GM18873 (cell line): Measurements from ENCODE around the gene BARX1.
"Not testable (repeated sequence)": the region's sequence is repeated elsewhere in the genome, so short reads cannot be mapped to it uniquely, and the experiment has no call there.

Source experiments
- ATAC-seq: cut with Tn5 transposase; IDR thresholded peaks from one replicate; pipeline ENCODE4 v1.9.1; 2021; ENCODE audit warnings: mild to moderate bottlenecking, moderate library complexity, moderate number of reproducible peaks; ENCODE audit not compliant: unreplicated experiment, low FRiP score

The BARX1 gene

DNA sequence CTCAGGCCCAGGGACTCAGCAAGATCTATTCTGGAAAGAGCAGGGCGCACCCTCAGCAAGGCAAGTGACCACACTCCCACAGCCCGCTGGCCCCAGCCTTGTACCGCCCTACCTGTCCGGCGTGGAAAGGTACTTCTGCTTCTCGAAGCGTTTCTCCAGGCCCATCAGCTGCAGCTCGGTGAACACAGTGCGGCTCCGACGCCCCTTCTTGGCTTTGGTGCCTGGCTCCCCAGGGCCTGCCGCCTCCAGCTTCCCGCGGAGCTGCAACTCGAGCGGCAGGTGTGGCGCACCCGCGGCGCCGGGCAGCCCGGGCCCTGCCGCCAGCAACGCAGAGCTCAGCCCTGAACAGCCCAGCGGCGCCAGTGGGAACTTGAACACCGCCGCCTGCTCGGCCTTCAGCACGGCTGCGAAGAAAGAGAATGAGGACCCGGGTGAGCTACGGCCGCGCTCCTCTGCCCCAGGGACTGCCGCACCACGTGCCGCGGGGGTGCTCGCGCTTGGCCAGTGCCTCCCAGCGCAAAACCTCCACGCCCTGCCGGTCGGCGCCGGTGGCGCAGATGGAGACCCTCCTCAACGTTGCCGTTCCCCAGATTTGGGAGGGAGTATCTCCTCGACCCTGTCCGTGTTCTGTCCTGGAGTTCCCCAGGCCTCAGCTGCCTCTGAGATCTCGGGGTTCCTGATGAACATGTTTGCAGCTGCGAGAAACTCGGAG is 2.2 kb downstream of the BARX1 start:
- no peak for ATAC-seq

DNA sequence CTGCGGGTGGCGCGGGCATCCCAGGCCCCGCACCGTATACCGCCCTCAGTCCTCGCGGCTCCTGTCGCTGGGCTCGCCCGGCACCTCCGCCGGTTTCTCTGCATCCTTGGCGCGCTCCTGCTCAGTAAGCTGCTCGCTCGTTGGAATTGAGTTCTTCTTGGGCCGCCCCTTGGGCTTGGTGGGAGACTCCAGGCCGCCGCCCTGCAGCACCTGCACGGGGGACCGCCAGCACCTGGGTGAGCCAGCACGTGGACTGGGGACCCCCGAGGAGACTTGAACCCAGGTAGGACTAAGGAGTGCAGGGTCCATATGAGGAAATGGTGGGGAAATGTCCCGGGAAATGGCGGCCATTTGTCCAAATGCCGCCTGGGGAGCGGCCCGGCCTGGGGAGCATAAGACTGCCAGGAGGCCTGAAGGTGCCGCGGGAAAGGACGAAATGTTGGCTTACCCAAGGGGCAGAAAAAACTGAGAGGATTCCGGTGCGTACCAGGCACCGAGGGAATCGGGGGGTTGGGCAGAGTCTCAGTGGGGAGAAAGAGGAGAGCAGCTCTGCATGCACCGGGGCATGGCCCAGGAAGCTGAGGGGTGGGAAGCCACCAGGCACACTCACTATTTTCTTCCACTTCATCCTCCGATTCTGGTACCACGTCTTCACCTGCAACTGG is 2.9 kb downstream of the BARX1 start:
- ATAC-seq = no peak

DNA sequence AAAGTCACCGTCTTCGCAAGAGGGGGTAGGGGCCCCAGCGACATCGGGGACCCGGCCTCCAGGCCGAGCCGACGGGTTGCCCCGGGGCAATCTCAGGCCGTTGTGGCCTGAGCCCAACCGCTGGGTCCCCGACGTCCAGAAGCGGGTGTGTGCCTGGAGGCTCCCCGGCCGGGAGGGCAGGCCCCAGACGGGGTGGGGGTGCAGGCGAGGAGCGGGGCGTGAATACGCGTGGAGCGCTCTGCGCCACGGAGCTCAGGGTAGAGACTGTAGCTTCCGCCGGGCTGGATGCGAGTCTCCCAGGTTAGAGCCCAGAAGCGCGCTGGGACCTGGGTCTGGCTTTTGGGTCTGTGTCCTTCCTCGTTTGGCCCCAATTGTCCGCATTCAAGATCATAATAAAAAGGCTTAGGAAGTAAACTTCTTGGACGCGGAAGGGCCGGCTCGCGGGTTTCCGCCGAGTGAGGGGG is 3.5 kb downstream of the BARX1 start:
- no peak for ATAC-seq

DNA sequence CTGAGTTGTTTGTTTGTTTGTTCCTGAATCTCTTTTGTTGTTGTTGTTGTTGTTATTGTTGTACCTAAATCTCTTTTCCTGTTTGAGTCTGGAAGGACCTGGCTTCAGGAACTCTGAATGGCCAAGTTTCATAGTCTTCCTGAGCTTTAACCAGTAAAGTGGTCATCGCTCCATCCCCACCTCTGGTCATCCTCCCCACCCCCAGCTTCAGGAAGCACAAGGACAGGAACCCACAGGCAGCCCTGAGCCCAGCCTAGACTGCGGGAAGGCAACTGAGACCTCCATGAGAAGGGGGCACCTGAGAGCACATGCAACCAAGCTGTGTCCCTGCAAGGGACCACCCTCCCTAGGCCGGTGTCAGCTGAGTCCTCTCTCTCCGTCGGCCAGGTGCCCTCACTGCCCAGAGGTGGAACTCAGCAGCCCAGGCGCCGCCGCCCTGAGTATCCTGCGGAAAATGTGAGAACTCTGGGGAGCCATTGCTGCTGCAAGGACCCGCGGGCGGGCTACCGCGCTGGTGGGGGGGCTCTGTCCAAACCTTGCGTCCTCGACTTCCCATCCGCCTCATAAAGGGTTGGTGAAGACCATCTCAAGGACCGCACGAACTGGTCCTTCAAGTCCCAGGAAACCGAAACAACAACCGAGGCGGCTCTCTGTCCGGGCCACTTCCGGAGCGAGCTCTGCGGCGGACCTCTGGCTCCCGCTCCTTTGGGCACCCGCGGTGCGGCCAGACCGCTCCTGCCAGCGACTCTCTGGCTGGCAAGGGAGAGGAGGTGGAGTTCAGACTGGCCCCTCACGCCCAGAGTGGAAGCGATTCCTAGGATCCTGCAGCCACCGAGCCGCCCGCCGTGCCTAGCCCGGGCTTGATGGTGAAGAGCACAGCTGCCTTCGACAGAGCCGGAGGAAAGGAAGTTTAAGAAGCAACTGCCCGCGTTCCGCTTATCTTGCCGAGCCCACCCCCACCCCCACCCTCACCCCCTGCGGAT is 4.2 kb downstream of the BARX1 start:
- no peak for ATAC-seq

DNA sequence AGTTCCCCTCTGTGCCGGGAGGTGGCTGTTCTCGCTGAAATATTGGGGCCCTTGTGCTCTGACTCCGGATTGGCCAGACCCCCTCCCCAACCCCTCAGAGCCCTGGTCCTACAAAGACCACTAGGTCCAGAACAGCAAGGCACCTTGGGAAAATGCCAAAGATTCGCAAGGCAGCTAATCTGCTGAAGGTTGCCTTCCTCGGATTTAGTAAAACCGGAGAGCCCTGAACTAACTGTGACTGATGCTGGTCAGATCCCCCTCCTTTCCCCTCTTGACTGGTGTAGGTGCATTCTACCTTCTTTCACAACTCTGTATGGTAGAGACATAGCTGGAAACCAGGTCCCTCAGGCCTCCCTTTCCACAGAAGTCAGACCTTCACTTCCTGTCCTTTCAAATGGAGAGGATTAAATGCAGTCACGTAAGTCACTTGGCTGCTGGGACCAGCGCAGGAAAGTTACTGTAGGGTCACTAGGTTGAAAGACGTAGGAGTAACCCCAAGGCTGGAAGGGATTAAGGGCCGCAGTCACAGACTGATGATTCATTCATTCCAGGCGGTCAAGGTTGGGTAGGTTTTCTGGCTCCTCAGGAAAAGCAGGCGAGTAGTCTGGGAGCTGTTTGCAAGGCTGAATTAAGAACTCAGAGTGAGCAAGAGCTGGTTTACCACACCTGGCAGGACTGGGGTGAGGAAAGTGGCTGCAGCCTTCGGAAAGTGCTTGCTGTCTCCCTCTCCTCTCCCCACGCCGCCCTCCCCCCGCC is 5.3 kb downstream of the BARX1 start:
- ATAC-seq = no peak

DNA sequence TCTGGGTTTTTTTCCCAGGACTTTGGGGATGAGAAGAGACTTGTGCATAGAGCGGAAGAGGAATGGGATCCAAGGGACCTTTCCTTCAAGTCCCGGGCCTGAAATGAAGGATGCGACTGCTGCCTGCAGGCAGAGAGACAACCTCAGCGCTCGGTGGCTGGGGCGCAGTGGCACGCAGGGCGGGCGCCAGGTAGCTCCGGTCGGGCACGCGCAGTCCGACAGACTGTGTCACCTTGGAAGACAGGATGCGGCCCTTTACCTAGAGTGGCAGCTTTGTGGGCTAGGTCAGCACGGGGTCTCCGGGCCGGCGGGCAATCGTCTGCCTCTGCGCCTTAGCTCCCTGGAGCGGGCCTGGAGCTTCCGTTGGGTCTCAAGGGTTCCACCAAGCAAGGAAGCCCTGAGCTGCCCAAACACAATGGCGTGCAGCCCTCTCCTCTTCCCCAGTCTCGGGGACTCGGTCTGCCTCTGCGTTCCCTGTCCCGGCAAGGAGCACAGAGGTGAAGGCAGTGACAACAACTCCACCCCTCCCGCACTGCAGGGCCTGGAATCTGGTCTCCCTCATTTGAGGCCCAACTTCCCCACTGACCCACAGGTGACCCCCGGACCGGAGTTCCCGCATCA is 6.0 kb downstream of the BARX1 start:
- ATAC-seq = no peak

DNA sequence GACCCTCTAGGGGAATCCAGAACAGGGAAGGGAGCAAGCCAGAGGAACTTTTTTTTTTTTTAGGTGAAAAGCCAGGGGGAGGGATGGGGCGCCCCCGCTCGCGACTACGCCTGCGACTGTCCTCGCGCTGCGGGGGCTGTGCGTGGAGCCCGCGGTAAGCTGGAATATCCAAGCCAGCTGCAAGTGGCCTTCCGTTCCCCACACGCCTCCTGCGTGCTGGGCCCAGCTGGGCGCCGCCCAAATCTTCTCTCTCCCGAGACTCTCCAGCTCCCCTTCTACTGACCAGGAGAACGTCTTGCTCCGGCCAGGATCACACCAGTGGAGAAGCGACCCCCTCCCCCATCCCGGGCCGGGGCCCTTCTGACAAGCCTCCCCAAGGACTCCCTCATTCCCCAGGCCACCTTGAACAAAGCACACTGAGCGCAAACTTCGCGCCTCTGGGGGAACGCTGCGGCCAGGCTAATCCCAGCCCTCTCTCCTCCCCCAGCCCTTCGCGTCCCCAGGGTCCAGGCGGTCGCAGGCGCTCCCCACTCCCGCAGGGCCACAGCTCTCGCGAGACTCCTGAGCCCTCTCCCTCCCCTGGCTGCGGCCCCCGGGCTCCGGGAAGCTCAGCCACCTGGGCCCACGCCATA is 6.6 kb downstream of the BARX1 start:
- ATAC-seq = no peak

DNA sequence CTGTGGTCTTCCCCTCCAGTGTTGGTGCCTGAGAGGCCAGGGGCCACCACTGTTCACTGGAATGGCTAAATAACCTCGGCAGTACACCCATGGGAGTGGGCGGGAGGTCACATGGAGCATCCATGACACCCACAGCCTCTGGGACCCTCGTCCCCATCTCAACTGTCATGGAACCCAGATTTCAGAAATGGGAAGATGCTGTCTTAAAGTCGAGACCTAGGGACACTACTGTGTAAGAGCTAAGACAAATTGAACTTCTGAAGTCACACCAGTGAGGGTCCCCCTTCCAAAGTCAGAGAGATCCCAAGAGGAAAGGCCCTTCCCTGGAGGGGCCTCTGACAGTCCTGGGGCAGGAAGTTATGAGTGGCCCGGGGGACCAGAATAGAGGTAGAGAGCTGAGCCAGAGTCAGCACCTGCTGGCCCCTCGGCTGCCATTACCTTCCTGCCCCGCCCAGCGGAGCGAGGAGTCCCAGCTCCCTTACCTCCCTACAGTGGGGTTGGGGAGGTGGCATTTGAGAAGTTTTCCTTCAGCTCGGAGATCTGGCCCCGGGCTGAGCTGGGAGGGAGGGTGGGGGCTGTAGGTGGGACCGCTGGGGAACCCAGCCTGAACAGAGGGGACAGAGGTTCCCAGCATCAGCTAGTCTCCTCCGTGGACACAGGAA is 7.6 kb downstream of the BARX1 start:
- no peak for ATAC-seq

DNA sequence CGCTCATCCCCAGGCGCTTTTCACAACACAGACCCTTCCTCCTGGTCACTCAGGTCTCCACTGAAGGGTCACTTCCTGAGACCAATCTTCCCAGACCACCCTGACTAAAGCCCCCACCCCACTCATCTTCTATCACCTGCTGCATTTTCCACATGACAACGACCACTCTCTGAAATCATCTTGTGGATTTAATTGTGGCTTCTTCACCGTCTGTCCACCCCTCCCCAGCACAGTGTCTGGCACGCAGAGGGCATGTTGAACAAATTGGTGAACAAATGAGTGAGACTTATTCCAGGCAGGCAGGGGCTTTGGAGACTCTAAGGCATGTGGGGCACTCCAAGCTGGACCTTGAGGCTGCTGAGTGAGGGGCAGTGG is 8.8 kb downstream of the BARX1 start:
- no peak for ATAC-seq

DNA sequence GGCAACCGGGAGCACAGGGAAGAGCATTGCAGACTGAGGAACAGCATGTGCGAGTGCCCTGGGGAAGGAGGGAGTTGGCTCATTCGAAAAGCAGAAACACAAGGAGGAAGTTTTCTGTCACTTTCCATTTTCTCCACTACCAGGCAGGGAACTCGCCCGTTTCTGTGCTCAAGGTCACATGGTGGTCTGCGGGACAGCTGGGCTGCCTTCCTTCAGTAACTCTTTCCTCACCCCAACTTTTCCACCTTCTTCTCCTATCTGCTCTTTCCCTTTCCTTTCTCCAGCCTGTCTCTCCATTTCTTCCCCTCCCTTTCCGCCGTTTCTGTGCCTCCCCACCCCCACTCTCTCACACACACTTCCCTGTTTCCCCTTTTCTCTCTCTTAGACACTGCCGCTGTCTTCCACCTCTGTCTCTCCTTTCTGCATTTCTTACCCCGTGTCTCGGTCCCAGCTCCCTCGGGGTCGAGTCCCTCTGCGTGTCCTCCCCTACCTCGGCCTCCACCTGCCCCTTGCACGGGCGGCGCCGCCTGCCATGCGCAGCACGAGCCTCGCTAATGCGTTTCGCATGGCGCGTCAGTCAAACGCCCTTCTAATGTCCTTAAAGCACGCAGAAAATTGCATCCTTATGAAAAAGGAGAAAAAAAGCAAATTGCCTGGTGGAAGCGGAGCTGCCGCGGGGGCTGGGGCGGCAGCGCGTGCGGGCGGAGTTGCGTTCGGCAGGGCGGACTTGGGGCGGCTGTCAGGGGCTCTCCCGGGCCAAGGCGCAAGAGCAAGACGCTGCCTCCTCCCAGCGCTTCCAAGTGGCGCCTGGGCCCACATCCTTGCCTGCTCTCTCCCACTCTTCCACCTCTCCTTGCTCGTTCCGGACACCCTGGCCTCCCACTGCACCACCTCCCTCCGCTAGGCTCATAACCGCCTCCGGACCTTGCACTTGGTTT is 9.5 kb downstream of the BARX1 start:
- ATAC-seq = no peak

DNA sequence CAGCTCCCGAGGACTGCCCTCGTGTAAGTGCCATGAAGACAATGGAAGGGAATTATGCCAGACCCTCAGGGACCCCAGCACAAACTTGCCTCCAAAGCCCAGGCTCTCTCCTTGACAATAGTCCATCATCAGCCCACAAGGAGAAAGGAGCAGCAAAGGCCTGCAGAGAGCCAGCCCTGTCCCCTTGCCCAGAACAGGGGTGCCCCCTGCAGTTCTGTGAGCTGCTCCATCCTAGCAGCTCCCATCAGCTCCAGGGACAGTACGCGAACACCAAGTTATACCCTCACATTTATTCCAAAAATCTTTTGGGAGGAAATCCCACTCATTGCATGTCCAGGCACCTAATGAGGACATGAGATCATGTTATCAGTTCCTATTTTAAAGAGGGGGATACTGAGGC is 11.1 kb downstream of the BARX1 start:
- ATAC-seq = no peak

DNA sequence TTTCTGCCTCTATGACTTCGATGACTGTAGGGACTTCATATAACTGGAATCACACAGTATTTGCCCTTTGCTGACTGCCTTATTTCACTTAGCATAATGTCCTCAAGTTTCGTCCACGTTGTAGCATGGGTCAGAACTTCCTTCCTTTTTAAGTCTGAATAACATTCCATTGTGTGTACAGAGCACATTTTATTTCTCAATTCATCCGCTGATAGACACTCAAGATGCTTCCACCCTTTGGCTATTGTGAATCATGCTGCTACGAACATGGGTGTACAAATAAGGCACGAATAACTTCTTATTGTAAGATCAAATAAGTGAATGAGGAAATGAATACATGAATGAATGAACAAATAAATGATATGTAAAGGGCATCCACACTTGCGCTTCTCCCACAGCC is 13.0 kb downstream of the BARX1 start:
- no peak for ATAC-seq

DNA sequence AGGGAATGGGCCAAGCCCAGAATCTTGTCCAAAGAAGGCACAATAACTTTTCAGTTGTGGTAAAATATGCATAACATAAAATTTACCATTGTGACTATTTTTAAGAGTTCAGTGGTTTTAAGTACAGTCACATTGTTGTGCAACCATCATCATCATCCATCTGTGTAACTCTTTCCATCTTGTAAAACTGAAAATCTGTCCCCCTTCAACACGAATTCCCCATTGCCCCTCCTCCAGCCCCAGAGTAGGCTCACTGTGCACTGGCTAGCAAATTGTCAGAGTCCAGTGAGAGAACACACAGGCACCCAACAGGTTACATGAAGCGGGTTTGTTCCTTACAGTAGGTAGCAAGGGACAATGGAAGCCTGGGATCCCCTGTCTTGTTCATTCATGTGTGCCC is 13.7 kb downstream of the BARX1 start:
- ATAC-seq = no peak

DNA sequence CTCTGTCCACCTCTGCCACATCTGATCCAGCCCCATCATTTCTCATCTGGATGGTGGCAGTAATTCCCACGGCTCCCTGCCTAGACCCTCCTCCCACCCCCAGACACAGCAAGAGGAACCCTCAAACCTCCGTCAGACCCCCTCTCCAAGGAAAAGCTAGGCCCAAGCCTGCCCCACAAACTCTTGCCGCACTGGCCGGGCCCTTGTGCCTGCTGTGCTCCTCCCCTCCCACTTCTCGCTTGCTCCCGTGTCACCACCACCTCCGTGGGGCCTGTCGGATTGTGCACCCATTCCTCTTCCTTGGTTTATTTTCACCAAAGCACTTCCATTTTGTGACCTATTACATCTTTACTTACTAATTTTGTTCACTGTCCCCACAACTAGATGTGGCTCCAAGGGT is 14.2 kb downstream of the BARX1 start:
- ATAC-seq = no peak

DNA sequence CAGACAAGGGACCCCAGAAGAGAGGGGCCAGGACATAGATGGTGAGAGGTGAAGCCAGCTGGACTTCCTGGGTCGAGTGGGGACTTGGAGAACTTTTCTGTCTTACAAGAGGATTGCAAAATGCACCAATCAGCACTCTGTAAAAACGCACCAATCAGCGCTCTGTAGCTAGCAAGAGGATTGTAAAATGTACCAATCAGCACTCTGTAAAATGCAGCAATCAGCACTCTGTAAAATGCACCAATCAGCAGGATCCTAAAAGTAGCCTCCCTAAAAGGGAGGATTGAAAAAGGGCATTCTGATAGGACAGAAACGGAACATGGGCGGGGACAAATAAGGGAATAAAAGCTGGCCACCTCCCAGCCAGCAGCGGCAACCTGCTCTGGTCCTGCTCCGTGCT is 15.6 kb downstream of the BARX1 start:
- ATAC-seq = not testable (repeated sequence)

DNA sequence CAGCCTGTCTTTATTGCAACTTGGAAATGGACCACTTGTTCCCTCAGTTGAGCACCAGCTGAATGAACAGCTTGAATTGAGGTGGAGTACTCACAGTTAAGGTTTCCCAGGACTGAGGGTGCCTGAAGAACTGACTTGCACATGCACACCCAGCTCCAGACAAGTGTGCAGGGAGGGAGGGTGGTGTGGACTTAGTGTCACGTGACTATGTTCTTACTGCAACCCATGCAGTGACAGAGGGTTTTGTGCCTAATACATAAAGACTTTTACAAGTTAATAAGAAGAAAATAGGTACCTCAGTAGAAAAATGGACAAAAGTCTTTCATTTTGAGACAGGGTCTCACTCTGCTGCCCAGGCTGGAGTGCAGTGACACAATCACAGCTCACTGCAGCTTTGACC is 18.0 kb downstream of the BARX1 start:
- no peak for ATAC-seq

DNA sequence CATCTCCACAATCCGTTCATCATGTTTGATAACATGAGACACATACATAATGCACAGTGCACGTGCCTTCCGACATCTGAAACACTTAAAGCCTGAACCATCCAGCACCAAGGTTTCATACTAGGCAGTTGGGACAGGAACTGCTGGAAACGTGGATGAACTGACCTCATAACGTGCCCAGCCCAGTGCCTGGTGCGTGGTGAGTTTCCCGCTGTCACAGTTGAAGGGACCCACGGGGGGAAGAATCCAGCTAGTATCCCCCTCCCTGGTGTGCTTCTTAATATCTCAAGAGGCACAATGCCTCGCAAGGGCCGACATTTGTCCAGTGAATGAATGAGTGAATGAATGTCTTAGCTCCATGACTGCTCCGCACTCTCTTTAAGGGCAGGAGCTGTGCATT is 23.2 kb downstream of the BARX1 start:
- no peak for ATAC-seq

DNA sequence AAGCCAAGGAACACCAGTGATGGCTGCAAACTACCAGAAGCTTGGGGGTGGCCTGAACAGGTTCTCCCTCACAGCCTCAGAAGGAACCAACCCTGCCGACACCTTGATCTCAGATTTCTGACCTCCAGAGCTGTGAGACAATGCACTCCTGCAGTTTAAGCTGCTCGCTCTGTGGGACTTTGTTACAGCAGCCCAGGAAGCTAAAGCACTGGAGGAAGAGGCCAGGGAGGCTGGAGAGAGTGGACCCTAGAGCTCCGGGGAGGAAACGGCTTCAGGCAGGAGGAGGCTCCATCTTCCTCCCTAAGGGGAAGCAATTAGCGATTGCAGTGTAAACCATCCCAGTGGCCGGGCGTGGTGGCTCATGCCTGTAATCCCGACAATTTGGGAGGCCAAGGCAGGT is 25.1 kb downstream of the BARX1 start:
- no peak for ATAC-seq
